ENCODE results near the gene CYP4A22.
"Not testable (repeated sequence)": the region's sequence is repeated elsewhere in the genome, so short reads cannot be mapped to it uniquely, and the experiment has no call there.

CYP4A22 gene

GRCh38 chr1:47137198-47137597 is at the start of gene CYP4A22:
TSS of gene CYP4A22 (plus strand) at chr1:47137441. CDS start at chr1:47137486, 45 bp downstream.
- DNase-seq = no peak

GRCh38 chr1:47089356-47089755 is 47.9 kb upstream of the CYP4A22 start:
- not testable (repeated sequence) for DNase-seq

GRCh38 chr1:47091476-47091875 is 45.8 kb upstream of the CYP4A22 start:
- DNase-seq = not testable (repeated sequence)

GRCh38 chr1:47104816-47105215 is 32.4 kb upstream of the CYP4A22 start:
- no peak for DNase-seq

GRCh38 chr1:47106792-47107191 is 30.4 kb upstream of the CYP4A22 start:
- DNase-seq = no peak

- not testable (repeated sequence) for DNase-seq
Measured at GRCh38 chr1:47107851-47108574, 29.2 kb upstream of the CYP4A22 start.

- DNase-seq = not testable (repeated sequence)
Measured at GRCh38 chr1:47109482-47109881, 27.8 kb upstream of the CYP4A22 start.

GRCh38 chr1:47113178-47113577 is 24.1 kb upstream of the CYP4A22 start:
- DNase-seq = no peak

GRCh38 chr1:47121039-47121438 is 16.2 kb upstream of the CYP4A22 start:
- DNase-seq = not testable (repeated sequence)

GRCh38 chr1:47124834-47125233 is 12.4 kb upstream of the CYP4A22 start:
- DNase-seq = not testable (repeated sequence)

- not testable (repeated sequence) for DNase-seq
Measured at GRCh38 chr1:47126997-47127396, 10.2 kb upstream of the CYP4A22 start.

GRCh38 chr1:47128221-47128620 is 9.0 kb upstream of the CYP4A22 start:
- DNase-seq = no peak

GRCh38 chr1:47128854-47129253 is 8.4 kb upstream of the CYP4A22 start:
- not testable (repeated sequence) for DNase-seq

- DNase-seq = not testable (repeated sequence)
Measured at GRCh38 chr1:47129489-47130230, 7.6 kb upstream of the CYP4A22 start.

- DNase-seq = not testable (repeated sequence)
Measured at GRCh38 chr1:47132665-47133064, 4.6 kb upstream of the CYP4A22 start.

- no peak for DNase-seq
Measured at GRCh38 chr1:47137925-47138615, 829 bp downstream of the CYP4A22 start.

- not testable (repeated sequence) for DNase-seq
Measured at GRCh38 chr1:47140358-47140757, 3.1 kb downstream of the CYP4A22 start.

GRCh38 chr1:47143654-47144053 is 6.4 kb downstream of the CYP4A22 start:
- not testable (repeated sequence) for DNase-seq

GRCh38 chr1:47146495-47146894 is 9.3 kb downstream of the CYP4A22 start:
- DNase-seq = not testable (repeated sequence)

GRCh38 chr1:47147047-47147785 is 10.0 kb downstream of the CYP4A22 start:
- DNase-seq = no peak

GRCh38 chr1:47149162-47149561 is 11.9 kb downstream of the CYP4A22 start:
- not testable (repeated sequence) for DNase-seq

GRCh38 chr1:47156457-47156856 is 19.2 kb downstream of the CYP4A22 start:
- DNase-seq = not testable (repeated sequence)

- DNase-seq = not testable (repeated sequence)
Measured at GRCh38 chr1:47157957-47158356, 20.7 kb downstream of the CYP4A22 start.

Data from COR-L47 (cell line).